ENCODE data around the gene GNAS-AS1.
"Not testable (repeated sequence)": the region's sequence is repeated elsewhere in the genome, so short reads cannot be mapped to it uniquely, and the experiment has no call there.

GNAS-AS1 gene

GRCh38 chr20:58835231-58835630 lies 15.5 kb downstream of the GNAS-AS1 start:
- DNase-seq (ENCODE audit: low read depth) = no peak

DNA sequence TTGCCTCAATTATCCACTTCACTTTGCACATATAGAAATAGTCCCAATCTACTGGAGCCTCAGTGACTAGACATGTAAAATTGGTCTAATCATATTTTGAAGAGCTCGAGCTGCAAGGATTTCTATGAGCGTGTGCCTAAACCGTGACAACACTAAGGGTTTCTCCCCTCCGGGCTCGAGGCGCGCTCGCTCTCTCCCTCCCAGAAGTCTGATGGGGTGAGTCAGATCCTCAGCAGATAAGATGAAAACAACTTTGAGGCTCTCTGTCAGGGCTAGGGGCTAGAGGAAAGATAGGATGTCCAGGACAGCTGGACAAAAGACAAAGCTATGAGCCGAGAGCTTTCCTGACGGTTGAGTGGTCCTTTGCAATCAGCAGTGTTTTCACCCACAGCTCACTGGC lies 16.8 kb downstream of the GNAS-AS1 start:
- no peak for DNase-seq (ENCODE audit: low read depth)

DNA sequence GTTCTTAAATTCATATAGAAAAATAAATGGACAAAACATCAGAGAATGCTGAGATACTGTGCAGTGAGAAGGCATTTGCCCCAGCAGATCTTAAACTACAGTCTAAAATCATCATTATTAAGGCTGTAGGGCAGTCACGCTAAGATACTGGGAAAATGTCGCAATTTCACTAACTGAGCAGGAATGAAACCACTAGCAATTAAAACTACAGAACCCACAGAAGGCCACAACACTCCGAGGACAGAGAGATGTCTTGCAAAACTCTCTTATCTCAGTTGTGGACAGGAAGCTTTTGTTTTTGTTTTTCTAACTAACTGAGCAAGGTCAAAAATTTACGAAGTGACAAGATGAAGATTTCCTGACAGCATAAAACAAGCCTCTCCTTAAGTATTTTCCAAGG lies 18.2 kb downstream of the GNAS-AS1 start:
- DNase-seq (ENCODE audit: low read depth) = no peak

DNA sequence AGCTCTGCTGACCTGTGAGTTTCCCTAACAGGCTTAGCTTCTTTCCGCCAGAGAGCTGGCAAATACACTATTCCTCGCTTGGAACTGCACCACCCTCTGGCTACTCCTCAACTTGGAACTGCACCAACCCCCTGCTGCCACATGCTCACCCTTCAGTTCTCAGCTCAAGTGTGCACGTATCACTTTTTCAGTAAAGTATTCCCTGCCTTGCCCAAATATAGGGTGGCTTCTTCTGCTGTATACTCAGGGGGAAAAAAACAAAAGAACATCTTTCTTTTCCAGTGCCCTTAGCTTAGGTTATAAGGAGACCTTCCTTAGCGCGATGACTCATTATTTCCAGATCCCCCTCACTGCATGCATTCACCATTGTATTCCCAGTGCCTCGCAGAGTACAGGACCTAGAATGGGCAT lies 21.2 kb downstream of the GNAS-AS1 start:
- DNase-seq (ENCODE audit: low read depth) = peak; percentile 7

DNA sequence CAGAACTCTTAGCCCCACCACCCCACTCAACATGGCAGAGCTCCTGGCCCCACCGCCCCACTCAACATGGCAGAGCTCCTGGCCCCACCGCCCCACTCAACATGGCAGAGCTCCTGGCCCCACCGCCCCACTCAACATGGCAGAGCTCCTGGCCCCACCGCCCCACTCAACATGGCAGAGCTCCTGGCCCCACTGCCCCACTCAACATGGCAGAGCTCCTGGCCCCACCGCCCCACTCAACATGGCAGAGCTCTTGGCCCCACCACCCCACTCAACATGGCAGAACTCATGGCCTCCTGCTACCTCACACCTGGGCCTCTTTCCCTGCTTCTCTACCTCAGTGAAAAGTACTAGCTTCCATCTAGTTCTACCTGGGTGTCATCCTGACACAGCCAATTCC lies 21.9 kb downstream of the GNAS-AS1 start:
- not testable (repeated sequence) for DNase-seq (ENCODE audit: low read depth)

DNA sequence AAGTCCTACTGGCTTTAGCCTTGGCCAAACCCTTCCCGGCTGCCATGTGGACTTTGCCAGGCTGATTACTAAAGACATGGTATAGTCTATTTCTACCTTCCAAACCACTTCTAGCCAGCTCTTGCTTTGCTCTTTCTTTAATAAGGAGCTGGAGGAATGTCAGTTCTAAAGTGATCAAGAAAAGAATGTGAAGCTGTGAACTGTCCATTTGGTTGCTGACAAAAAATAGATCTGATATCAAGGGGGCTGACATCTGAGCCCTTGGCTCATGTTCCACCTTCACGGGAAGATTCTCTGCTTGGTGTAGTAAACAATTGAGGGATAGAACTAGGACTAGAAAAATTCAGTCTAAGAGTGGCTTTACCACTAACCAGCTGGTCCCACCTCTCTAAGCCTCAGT lies 22.6 kb downstream of the GNAS-AS1 start:
- no peak for DNase-seq (ENCODE audit: low read depth)

- no peak for DNase-seq (ENCODE audit: low read depth)
These were observed 24.4 kb downstream of the GNAS-AS1 start for GRCh38 chr20:58826271-58826670.

- DNase-seq (ENCODE audit: low read depth) = no peak
These were observed 25.3 kb downstream of the GNAS-AS1 start for GRCh38 chr20:58825450-58825849.

DNA sequence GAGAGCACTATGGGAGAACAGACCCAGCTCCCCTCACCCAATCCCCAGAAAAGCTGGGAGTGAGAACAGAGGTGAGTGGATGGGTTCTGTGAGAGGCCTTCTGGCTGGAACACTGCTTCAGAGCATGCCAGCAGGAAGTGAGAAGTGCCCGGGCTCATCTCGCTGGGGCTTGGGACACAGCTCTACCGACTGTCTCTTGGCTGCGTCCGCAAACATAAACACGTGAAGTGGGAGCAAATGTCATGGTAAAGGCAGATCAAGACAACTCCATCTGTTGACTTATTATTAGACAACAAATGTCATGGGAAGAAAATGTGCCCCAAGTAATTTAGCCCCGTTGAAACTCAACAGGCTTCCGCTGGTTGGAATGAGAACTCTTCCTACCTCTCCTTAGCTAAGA lies 25.9 kb downstream of the GNAS-AS1 start:
- no peak for DNase-seq (ENCODE audit: low read depth)

GRCh38 chr20:58822748-58823730 lies 27.7 kb downstream of the GNAS-AS1 start:
- DNase-seq (ENCODE audit: low read depth) = no peak

DNA sequence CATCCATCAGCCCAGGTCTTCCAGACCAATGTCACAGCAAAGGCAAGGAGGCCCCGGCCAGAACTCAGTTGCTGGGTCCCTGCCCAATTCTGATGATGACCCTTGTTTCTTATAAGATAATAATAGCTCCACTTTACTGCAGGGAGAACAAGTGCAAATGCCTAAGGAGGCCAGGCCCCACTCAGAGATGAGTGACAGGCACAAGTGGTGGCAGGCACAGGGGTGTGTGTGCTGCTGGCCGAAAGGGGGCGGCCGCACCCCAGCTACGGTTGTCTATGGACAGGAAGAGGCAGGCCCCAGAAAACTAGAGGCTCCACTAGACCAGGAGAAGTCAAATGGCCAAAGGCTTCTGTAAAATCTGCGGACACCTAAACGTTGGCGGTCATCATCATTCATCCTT lies 28.6 kb downstream of the GNAS-AS1 start:
- DNase-seq (ENCODE audit: low read depth) = no peak

DNA sequence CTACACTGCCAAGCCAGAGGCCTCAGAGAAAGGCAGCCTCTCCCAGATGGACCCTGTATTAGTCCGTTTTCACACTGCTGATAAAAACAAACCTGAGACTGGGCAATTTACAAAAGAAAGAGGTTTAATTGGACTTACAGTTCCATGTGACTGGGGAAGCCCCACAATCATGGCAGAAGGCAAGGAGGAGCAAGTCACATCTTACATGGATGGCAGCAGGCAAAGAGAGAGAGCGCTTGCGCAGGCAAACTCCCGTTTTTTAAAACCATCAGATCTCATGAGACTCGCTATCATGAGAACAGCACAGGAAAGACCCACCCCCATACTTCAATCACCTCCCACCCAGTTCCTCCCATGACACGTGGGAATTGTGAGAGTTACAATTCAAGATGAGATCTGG lies 30.2 kb downstream of the GNAS-AS1 start:
- DNase-seq (ENCODE audit: low read depth) = not testable (repeated sequence)

DNA sequence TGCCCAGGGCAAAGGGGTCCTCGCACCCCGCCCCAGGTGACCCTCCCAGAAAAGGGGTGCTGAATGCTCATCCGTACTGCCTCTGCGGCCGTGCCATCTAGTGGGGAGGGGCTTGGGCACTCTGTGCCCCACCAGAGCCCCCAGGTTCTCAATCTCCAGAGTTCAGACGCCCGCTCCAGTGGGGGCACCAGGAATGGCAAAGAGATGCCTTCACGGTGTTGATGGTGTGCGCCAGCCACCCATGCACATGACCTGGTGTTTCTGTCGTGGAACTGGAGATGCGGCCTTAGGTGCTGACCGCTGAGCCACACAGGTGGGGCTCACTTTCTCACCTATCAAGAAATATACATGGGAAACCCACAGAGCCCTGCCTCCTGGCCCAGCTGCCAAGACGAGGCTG lies 30.8 kb downstream of the GNAS-AS1 start:
- DNase-seq (ENCODE audit: low read depth) = no peak

DNA sequence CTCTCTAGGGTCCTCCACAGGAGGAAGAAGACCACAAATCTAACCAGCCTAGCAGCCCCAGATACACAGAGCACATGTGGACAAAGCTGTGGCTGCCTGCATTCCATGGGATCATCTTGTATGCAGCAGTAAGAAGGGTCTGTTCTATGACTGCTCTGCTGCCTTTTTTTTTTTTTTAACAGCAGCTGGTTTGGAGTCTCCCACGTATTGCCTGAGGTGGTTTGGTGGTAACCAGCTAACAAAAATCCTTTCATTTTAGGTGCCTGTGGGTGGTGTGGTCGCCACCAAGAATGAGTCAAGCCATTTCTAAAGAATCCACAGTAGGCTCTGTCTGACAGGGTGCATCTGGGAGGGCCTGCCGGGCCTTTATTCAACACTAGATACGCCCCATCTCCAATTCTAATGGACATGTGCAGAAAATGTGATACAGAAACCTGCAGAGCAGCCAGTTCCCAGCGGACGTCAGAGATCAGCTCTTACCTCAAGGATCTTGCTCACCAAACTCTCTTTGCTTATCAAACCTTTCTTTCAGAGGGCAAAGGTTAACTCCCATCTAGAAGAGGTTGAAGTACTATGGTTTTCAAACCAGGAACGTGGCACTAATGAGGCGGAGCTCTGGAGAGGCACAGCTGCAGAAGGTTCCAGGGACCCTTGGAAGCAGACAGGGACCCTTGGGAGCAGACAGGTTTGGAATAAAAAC lies 32.0 kb downstream of the GNAS-AS1 start:
- no peak for DNase-seq (ENCODE audit: low read depth)

GRCh38 chr20:58817748-58818147 lies 33.0 kb downstream of the GNAS-AS1 start:
- DNase-seq (ENCODE audit: low read depth) = no peak

- no peak for DNase-seq (ENCODE audit: low read depth)
These were observed 33.6 kb downstream of the GNAS-AS1 start for GRCh38 chr20:58816957-58817651.

- no peak for DNase-seq (ENCODE audit: low read depth)
These were observed 34.7 kb downstream of the GNAS-AS1 start for GRCh38 chr20:58816051-58816450.

GRCh38 chr20:58815448-58815847 lies 35.3 kb downstream of the GNAS-AS1 start:
- DNase-seq (ENCODE audit: low read depth) = no peak

- DNase-seq (ENCODE audit: low read depth) = no peak
These were observed 37.3 kb downstream of the GNAS-AS1 start for GRCh38 chr20:58813369-58813768.

GRCh38 chr20:58811334-58811733 lies 39.4 kb downstream of the GNAS-AS1 start:
- no peak for DNase-seq (ENCODE audit: low read depth)

DNA sequence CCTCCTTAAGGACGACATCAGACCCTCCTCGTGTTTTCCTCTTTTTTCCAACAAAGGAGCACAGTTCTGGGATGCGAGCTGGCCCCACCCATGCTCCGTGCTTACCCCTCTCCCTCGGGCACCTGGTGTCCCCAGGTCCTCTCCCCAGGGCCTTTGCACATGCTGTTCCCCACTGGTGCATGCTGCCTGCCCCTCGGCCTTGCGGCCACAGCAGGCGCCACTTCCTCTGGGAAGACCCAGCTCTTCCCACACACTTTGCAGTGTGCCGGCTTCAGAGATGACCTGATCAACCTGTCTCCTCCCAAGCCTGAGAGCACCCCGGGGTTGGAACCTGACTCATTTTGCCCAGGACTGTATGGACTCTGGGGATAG lies 39.8 kb downstream of the GNAS-AS1 start:
- no peak for DNase-seq (ENCODE audit: low read depth)

DNA sequence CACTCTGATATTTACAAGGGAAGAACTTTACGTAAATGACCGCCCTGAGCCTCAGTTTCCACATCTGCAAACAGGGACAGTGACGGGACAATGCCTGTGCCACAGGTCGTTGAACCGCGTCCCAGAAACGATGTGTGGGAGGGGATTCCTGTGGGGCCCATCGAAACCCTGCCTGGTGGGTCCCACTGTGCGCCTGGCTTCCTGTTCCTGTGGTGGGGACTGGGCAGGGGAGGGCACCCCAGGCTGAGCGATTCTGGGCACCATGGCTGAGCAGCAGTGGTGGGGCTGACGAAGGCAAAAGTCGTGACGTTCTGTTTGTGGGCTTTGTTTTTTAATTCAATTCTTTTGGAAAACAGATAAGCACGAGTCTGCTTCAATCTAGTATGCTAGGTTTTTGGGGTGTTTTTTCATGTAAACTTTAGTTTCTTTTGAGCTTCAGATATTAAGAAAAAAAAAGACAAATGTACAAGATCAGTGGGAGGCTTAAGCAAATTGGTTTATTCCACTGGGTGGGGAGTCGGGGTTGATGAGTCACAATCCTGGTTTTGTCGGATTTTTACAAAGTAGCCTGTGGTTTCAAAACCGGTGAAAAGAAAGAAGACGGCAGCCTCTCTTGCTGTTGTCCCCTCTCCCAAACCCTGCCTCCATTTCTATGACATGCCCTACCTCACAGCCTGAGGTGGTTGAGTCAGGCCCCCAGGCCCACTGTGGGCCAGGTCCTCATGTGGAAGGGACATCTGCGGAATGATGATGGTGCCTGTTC lies 40.4 kb downstream of the GNAS-AS1 start:
- no peak for DNase-seq (ENCODE audit: low read depth)
